ENCODE measurements around the gene AKIRIN2. TPM values are rescaled to one million over a fixed set of nuclear protein-coding genes. Genes with fewer than 3 reads are reported as not detected.

The AKIRIN2 gene
- total RNA-seq, 1 experiment from 2014 or later: 28.3 TPM

DNA sequence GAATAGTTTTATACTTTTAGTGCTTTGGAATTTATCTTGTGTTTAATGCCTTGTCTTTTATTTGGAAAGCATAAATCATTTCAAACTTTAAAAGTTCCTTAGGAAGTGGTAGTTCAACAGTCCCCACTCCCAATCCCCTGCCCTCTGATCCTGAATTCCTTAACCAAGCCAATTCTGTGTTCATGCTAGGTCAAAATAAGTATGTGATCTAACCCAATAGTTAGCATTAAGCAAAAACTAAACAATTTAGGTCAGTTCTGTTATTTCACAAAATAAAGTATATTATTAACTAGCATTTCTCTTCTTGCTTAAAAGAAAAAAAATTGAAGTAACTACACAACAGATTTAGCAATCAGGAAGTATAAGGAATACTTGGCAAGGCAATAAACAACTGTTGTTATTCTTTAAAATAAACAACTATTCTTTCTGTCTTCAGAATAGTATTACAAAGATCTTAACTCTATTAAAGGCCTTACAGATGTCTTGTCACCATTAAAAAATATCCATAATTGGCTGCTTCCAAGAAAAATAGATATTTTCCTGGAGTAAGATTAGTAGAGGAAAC is 37.0 kb downstream of the AKIRIN2 start:
- H3K4me1 ChIP-seq (replicated peaks): peaks cover 4% of the 10 kb centered on the region
- H3K9me3 ChIP-seq (replicated peaks): no peaks in the 10 kb centered on the region
- DNase-seq (ENCODE audit: low read depth in 1 of 2, low spot score in 2 of 2): no peak
- H3K27ac ChIP-seq: no peak overlapping the region
- no peak overlapping the region for H3K4me3 ChIP-seq
- H3K27me3 ChIP-seq (replicated peaks): no peaks in the 10 kb centered on the region
- peaks cover 10% of the 10 kb centered on the region for H3K36me3 ChIP-seq

- H3K27me3 ChIP-seq (replicated peaks): no peaks in the 10 kb centered on the region
- no peaks in the 10 kb centered on the region for H3K9me3 ChIP-seq (replicated peaks)
- peaks cover 7% of the 10 kb centered on the region for H3K4me1 ChIP-seq (replicated peaks)
- DNase-seq (ENCODE audit: low read depth in 1 of 2, low spot score in 2 of 2): no peak
- peaks cover 8% of the 10 kb centered on the region for H3K36me3 ChIP-seq
- no peak overlapping the region for H3K27ac ChIP-seq
- no peak overlapping the region for H3K4me3 ChIP-seq
These were observed 38.6 kb downstream of the AKIRIN2 start for GRCh38 chr6:87663434-87663833.

DNA sequence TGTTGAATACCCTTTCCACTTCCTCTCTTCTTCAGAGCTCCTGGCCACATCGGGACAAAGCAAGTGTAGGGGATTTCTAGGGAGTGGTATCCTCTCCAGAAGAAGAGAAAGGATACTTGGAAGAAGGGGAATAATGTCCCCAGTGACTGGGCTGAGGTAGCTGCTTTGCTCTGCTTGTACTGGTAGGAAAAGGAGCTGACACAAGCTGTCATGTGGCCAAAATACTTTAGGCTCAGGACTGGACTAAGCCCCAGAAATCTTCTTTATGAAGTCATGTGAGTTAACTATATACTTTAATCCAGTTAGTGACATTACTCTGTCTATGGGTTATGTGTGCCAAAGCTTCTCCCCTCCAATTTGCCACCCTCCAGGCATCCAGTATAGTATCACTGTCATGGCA is 40.5 kb downstream of the AKIRIN2 start:
- Histone ChIP-seq H3K4me3 (no peak overlapping the region), H3K36me3 (peaks cover 17% of the 10 kb centered on the region), H3K27me3 (replicated peaks) (no peaks in the 10 kb centered on the region), H3K27ac (no peak overlapping the region), H3K4me1 (replicated peaks) (peaks cover 7% of the 10 kb centered on the region), H3K9me3 (replicated peaks) (no peaks in the 10 kb centered on the region)
- no peak for DNase-seq (ENCODE audit: low read depth in 1 of 2, low spot score in 2 of 2)

DNA sequence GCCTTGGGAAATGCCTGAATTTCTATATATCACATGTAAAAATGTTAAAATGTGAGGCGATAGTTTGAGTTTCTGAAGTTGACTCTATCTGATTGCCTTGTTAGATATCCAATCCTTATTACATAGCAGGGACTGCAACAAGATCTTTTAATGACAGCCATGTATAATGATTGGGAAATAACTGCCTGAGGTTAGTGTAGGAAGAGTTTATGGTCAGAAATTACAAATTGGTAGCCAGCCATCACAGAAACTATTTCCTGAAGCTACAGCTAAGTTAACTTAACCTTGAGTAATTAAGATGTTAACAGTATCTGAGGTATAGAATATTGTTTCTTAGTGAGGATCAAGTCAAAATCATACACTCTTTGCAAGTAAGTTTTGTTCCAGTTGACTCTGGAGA is 41.0 kb downstream of the AKIRIN2 start:
- H3K27ac ChIP-seq: no peak overlapping the region
- H3K36me3 ChIP-seq: peaks cover 17% of the 10 kb centered on the region
- no peak for DNase-seq (ENCODE audit: low read depth in 1 of 2, low spot score in 2 of 2)
- H3K4me3 ChIP-seq: no peak overlapping the region
- no peaks in the 10 kb centered on the region for H3K27me3 ChIP-seq (replicated peaks)
- peaks cover 7% of the 10 kb centered on the region for H3K4me1 ChIP-seq (replicated peaks)
- no peaks in the 10 kb centered on the region for H3K9me3 ChIP-seq (replicated peaks)

- H3K36me3 ChIP-seq: peaks cover 21% of the 10 kb centered on the region
- H3K4me3 ChIP-seq: no peak overlapping the region
- H3K4me1 ChIP-seq (replicated peaks): peaks cover 7% of the 10 kb centered on the region
- H3K27ac ChIP-seq: no peak overlapping the region
- DNase-seq (ENCODE audit: low read depth in 1 of 2, low spot score in 2 of 2): peak in 1 of 2 experiments; percentile 14
- no peaks in the 10 kb centered on the region for H3K9me3 ChIP-seq (replicated peaks)
- H3K27me3 ChIP-seq (replicated peaks): no peaks in the 10 kb centered on the region
These were observed 41.7 kb downstream of the AKIRIN2 start for GRCh38 chr6:87660226-87660911.

- H3K36me3 ChIP-seq: peaks cover 27% of the 10 kb centered on the region
These were observed 43.5 kb downstream of the AKIRIN2 start for GRCh38 chr6:87658516-87658915.

GRCh38 chr6:87656857-87657256 is 45.2 kb downstream of the AKIRIN2 start:
- no peak overlapping the region for H3K4me3 ChIP-seq
- DNase-seq (ENCODE audit: low read depth in 1 of 2, low spot score in 2 of 2): no peak
- peaks cover 32% of the 10 kb centered on the region for H3K36me3 ChIP-seq
- H3K9me3 ChIP-seq (replicated peaks): no peaks in the 10 kb centered on the region
- H3K4me1 ChIP-seq (replicated peaks): peaks cover 7% of the 10 kb centered on the region
- no peak overlapping the region for H3K27ac ChIP-seq
- H3K27me3 ChIP-seq (replicated peaks): no peaks in the 10 kb centered on the region

More at GRCh38 chr6:87658516-87658915, 43.5 kb downstream of the AKIRIN2 start:
- peaks cover 7% of the 10 kb centered on the region for H3K4me1 ChIP-seq (replicated peaks)
- no peak overlapping the region for H3K4me3 ChIP-seq
- H3K9me3 ChIP-seq (replicated peaks): no peaks in the 10 kb centered on the region
- H3K27me3 ChIP-seq (replicated peaks): no peaks in the 10 kb centered on the region
- no peak for DNase-seq (ENCODE audit: low read depth in 1 of 2, low spot score in 2 of 2)
- no peak overlapping the region for H3K27ac ChIP-seq

- Histone ChIP-seq H3K27ac (no peak overlapping the region), H3K4me3 (no peak overlapping the region), H3K4me1 (replicated peaks) (peaks cover 7% of the 10 kb centered on the region), H3K9me3 (replicated peaks) (no peaks in the 10 kb centered on the region), H3K36me3 (peaks cover 32% of the 10 kb centered on the region), H3K27me3 (replicated peaks) (no peaks in the 10 kb centered on the region)
- no peak for DNase-seq (ENCODE audit: low read depth in 1 of 2, low spot score in 2 of 2)
These were observed 46.2 kb downstream of the AKIRIN2 start for GRCh38 chr6:87655824-87656223.

DNA sequence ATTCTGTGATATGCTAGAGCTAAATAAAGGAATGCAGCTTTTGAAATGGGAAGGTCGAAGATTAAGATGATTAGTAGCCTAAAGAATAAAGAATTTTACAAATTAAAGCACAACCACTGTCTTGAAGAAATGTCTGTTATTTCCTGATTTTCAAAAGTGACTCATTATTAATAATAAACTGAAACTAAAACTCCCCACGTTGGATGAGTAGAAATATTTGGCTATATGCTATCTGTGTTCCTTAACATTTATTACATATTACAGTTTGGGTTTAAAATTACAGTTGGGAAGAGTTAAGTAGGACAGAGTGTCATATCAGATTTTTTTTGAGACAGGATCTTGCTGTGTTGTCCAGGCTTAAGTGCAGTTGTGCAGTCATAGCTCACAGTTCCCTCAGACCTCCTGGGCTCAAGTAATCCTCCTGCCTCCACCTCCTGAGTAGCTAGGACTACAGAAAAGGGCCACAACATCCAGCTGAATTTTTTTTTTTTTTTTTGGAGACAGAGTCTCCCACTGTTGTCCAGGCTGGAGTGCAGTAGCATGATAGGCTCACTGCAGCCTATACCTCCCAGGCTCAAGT is 47.1 kb downstream of the AKIRIN2 start:
- DNase-seq (ENCODE audit: low read depth in 1 of 2, low spot score in 2 of 2): no peak
- no peak overlapping the region for H3K27ac ChIP-seq
- no peaks in the 10 kb centered on the region for H3K27me3 ChIP-seq (replicated peaks)
- peaks cover 2% of the 10 kb centered on the region for H3K4me1 ChIP-seq (replicated peaks)
- no peaks in the 10 kb centered on the region for H3K9me3 ChIP-seq (replicated peaks)
- H3K36me3 ChIP-seq: peaks cover 32% of the 10 kb centered on the region
- no peak overlapping the region for H3K4me3 ChIP-seq

DNA sequence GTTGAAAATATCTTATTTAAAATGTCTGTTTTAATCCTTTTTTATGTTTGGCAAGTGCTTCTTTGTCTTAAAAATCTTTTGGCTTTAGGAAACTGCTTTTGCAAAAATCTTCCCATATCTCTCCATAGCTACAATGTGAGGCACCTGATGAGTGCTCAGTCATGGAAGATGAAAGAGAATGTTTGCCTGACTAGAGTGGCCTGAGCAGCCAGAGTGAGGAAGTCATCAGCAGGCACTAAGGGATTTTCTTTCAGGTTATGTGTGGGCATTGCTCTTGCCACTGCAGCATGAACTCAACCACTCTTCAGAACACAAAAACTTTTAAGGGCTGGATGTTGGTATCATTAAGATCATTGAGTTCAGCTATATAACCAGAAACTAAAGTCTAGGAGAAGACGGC is 47.9 kb downstream of the AKIRIN2 start:
- no peaks in the 10 kb centered on the region for H3K9me3 ChIP-seq (replicated peaks)

GRCh38 chr6:87653074-87653962 is 48.7 kb downstream of the AKIRIN2 start:
- H3K4me1 ChIP-seq (replicated peaks): no peaks in the 10 kb centered on the region
- no peaks in the 10 kb centered on the region for H3K27me3 ChIP-seq (replicated peaks)
- no peak for DNase-seq (ENCODE audit: low read depth in 1 of 2, low spot score in 2 of 2)
- H3K27ac ChIP-seq: no peak overlapping the region
- no peak overlapping the region for H3K4me3 ChIP-seq
- peaks cover 29% of the 10 kb centered on the region; the same call in 1 of the 2 replicates for H3K36me3 ChIP-seq
- no peaks in the 10 kb centered on the region for H3K9me3 ChIP-seq (replicated peaks)

More for the DNA sequence above, 47.9 kb downstream of the AKIRIN2 start:
- no peak overlapping the region for H3K4me3 ChIP-seq
- no peak for DNase-seq (ENCODE audit: low read depth in 1 of 2, low spot score in 2 of 2)
- peaks cover 32% of the 10 kb centered on the region for H3K36me3 ChIP-seq
- H3K4me1 ChIP-seq (replicated peaks): no peaks in the 10 kb centered on the region
- no peak overlapping the region for H3K27ac ChIP-seq
- H3K27me3 ChIP-seq (replicated peaks): no peaks in the 10 kb centered on the region

GRCh38 chr6:87645080-87645479 is 57.0 kb downstream of the AKIRIN2 start:
- Histone ChIP-seq H3K4me3 (no peak overlapping the region), H3K36me3 (peaks cover 4% of the 10 kb centered on the region; the same call in 1 of the 2 replicates), H3K9me3 (replicated peaks) (no peaks in the 10 kb centered on the region), H3K4me1 (replicated peaks) (no peaks in the 10 kb centered on the region), H3K27me3 (replicated peaks) (no peaks in the 10 kb centered on the region), H3K27ac (no peak overlapping the region)
- no peak for DNase-seq (ENCODE audit: low read depth in 1 of 2, low spot score in 2 of 2)

GRCh38 chr6:87641065-87641692 is 60.9 kb downstream of the AKIRIN2 start:
- no peak overlapping the region for H3K27ac ChIP-seq
- no peaks in the 10 kb centered on the region for H3K9me3 ChIP-seq (replicated peaks)
- H3K36me3 ChIP-seq: peaks cover 12% of the 10 kb centered on the region
- H3K4me3 ChIP-seq: no peak overlapping the region
- no peaks in the 10 kb centered on the region for H3K4me1 ChIP-seq (replicated peaks)
- no peaks in the 10 kb centered on the region for H3K27me3 ChIP-seq (replicated peaks)
- no peak for DNase-seq (ENCODE audit: low read depth in 1 of 2, low spot score in 2 of 2)
